ENCODE data around the gene TIAL1.

DNA sequence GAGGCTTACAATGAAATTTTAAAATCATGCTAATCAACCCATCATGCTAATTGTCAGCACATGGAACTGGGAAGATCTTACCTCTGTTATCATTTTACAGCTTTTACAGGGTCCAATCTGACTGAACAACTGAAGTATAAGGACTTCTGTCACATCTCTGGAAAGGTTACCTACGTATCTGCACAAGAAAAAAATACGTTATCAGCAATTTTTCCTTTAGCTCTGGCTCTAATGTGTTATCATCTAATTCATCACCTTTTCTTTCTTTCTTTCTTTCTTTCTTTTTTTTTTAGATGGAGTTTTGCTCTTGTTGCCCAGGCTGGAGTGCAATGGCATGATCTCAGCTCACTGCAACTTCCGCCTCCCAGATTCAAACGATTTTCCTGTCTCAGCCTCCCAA is 8.7 kb downstream of the TIAL1 start:
- TF ChIP-seq POLR2AphosphoS5 (IDR thresholded peaks at IDR 0.05) (no peak), POLR2A (IDR thresholded peaks at IDR 0.05) (no peak)
- TF ChIP-seq, protein P1, sequence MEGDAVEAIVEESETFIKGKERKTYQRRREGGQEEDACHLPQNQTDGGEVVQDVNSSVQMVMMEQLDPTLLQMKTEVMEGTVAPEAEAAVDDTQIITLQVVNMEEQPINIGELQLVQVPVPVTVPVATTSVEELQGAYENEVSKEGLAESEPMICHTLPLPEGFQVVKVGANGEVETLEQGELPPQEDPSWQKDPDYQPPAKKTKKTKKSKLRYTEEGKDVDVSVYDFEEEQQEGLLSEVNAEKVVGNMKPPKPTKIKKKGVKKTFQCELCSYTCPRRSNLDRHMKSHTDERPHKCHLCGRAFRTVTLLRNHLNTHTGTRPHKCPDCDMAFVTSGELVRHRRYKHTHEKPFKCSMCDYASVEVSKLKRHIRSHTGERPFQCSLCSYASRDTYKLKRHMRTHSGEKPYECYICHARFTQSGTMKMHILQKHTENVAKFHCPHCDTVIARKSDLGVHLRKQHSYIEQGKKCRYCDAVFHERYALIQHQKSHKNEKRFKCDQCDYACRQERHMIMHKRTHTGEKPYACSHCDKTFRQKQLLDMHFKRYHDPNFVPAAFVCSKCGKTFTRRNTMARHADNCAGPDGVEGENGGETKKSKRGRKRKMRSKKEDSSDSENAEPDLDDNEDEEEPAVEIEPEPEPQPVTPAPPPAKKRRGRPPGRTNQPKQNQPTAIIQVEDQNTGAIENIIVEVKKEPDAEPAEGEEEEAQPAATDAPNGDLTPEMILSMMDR (IDR thresholded peaks at IDR 0.05) = no peak
